SK-N-SH (cell line): ENCODE data around the gene PSMB4. TPM values are rescaled to one million over a fixed set of nuclear protein-coding genes. Genes with fewer than 3 reads are reported as not detected.

Experiments
- CTCF ChIA-PET: fragments of 300-600, 350-600 bp; formaldehyde crosslinking; extraction: SDS; loops from one replicate; lab custom pipeline; 2021; lab: Yijun Ruan, JAX
- POLR2A ChIA-PET: fragments of 350-600 bp; sonication (Branson Sonifier 250); formaldehyde crosslinking; extraction: SDS; loops from one replicate; lab custom pipeline; 2020; ENCODE audit warnings: antibody characterized with exemption, inconsistent platforms; lab: Yijun Ruan, JAX
- DNase-seq: peaks from one replicate; pipeline ENCODE4 v3.0.0; 2012
- H2AFZ ChIP-seq: fragments of 200-600 bp; sonication (generic); 2 replicates; pipeline ENCODE4 v1.8.1; 2016; ENCODE audit warnings: antibody characterized with exemption, mild to moderate bottlenecking, low read depth
- H3F3A ChIP-seq: fragments of 200-600 bp; sonication (generic); replicated peaks from 2 replicates; pipeline ENCODE3; 2016; ENCODE audit warnings: antibody characterized with exemption, mild to moderate bottlenecking; ENCODE audit not compliant: insufficient read depth
- H3K27ac ChIP-seq, 2 experiments: fragments of 200-500 bp in 1 of 2; fragments of 200-600 bp in 1 of 2; sonication (Bioruptor generic) in 1 of 2; sonication (generic), shearing (Covaris generic) in 1 of 2; 2 replicates each; pipeline versions ENCODE4 v1.5.1 to v1.6.1; 2014 to 2016; ENCODE audit warnings: low read depth in 2 of 2, inconsistent platforms in 1 of 2, low read length in 1 of 2, mild to moderate bottlenecking in 1 of 2, mixed read lengths in 1 of 2
- H3K27me3 ChIP-seq: fragments of 200-600 bp; sonication (generic), shearing (Covaris generic); 2 replicates; pipeline ENCODE4 v1.6.1; 2016; ENCODE audit warnings: mixed run types; ENCODE audit not compliant: insufficient read depth
- H3K36me3 ChIP-seq, 2 experiments: fragments of 200-500 bp in 1 of 2; fragments of 200-600 bp in 1 of 2; sonication (Bioruptor generic) in 1 of 2; sonication (generic) in 1 of 2; replicated peaks in 1 of 2; 2 replicates each; pipeline versions ENCODE3 to v1.5.1; 2014 to 2016; ENCODE audit warnings: low read length in 1 of 2, mild to moderate bottlenecking in 1 of 2; ENCODE audit not compliant: insufficient read depth in 2 of 2, control insufficient read depth in 1 of 2
- H3K4me1 ChIP-seq, 2 experiments: fragments of 200-500 bp in 1 of 2; fragments of 200-600 bp in 1 of 2; sonication (Bioruptor generic) in 1 of 2; sonication (generic), shearing (Covaris generic) in 1 of 2; 2 replicates each; pipeline versions ENCODE4 v1.5.1 to v1.6.1; 2014 to 2016; ENCODE audit warnings: low read depth in 1 of 2, low read length in 1 of 2, mixed run types in 1 of 2; ENCODE audit not compliant: insufficient read depth in 2 of 2, control insufficient read depth in 1 of 2
- H3K4me2 ChIP-seq: fragments of 200-600 bp; sonication (generic), shearing (Covaris generic); 2 replicates; pipeline ENCODE4 v1.6.1; 2017; ENCODE audit warnings: mixed run types
- H3K4me3 ChIP-seq, 2 experiments: fragments of 200-500 bp in 1 of 2; fragments of 200-600 bp in 1 of 2; sonication (Bioruptor generic) in 1 of 2; sonication (generic), shearing (Covaris generic) in 1 of 2; 2 replicates each; pipeline versions ENCODE4 v1.5.1 to v1.8.1; 2014 to 2016; ENCODE audit warnings: low read depth in 2 of 2, inconsistent platforms in 1 of 2, low read length in 1 of 2, mild to moderate bottlenecking in 1 of 2, mixed read lengths in 1 of 2, moderate library complexity in 1 of 2
- H3K79me2 ChIP-seq: fragments of 200-600 bp; sonication (generic); 2 replicates; pipeline ENCODE4 v1.8.1; 2017; ENCODE audit warnings: mild to moderate bottlenecking; ENCODE audit not compliant: insufficient read depth
- H3K9ac ChIP-seq: fragments of 200-600 bp; sonication (generic); 2 replicates; pipeline ENCODE4 v1.6.1; 2017; ENCODE audit warnings: mixed run types
- H3K9me2 ChIP-seq: fragments of 200-600 bp; sonication (generic); 2 replicates; pipeline ENCODE4 v1.6.1; 2017; ENCODE audit warnings: mixed run types
- H3K9me3 ChIP-seq: fragments of 200-600 bp; sonication (generic); 2 replicates; pipeline ENCODE4 v1.6.1; 2017; ENCODE audit warnings: mixed run types, mild to moderate bottlenecking, moderate library complexity
- H4K20me1 ChIP-seq: fragments of 200-600 bp; sonication (generic); 2 replicates; pipeline ENCODE4 v1.6.1; 2017; ENCODE audit warnings: mild to moderate bottlenecking, mixed run types; ENCODE audit not compliant: insufficient read depth
- CHD2 ChIP-seq: fragments of 150-350 bp; IDR thresholded peaks from 2 replicates; pipeline ENCODE4 v1.6.1; 2018; ENCODE audit warnings: low read length; ENCODE audit not compliant: partially characterized antibody
- EP300 ChIP-seq, 2 experiments: IDR thresholded peaks; 2 replicates each; pipeline versions ENCODE4 v1.4.0 to v1.6.1; 2012; ENCODE audit warnings: borderline replicate concordance in 1 of 2, low read depth in 1 of 2, low read length in 1 of 2
- FOSL2 ChIP-seq: IDR thresholded peaks from 2 replicates; pipeline ENCODE4 v1.4.0; 2012; ENCODE audit warnings: low read depth, mild to moderate bottlenecking, moderate library complexity, borderline replicate concordance
- FOXM1 ChIP-seq: IDR thresholded peaks from 2 replicates; pipeline ENCODE4 v1.4.0; 2012; ENCODE audit warnings: low read depth, mild to moderate bottlenecking
- GABPA ChIP-seq: IDR thresholded peaks from 2 replicates; pipeline ENCODE4 v1.4.0; 2012; ENCODE audit warnings: low read depth, mild to moderate bottlenecking
- GATA2 ChIP-seq: sonication (generic); formaldehyde crosslinking; IDR thresholded peaks from 2 replicates; pipeline ENCODE4 v1.5.0; 2020; ENCODE audit warnings: mild to moderate bottlenecking, missing genetic modification reagents
- MAX ChIP-seq: IDR thresholded peaks from 2 replicates; pipeline ENCODE4 v1.4.0; 2012; ENCODE audit warnings: low read depth
- MEF2A ChIP-seq: IDR thresholded peaks from 2 replicates; pipeline ENCODE4 v1.4.0; 2012; ENCODE audit warnings: low read depth, borderline replicate concordance
- NRF1 ChIP-seq: IDR thresholded peaks from 2 replicates; pipeline ENCODE4 v1.6.1; 2012; ENCODE audit warnings: low read depth, mild to moderate bottlenecking, low read length
- PBX3 ChIP-seq: IDR thresholded peaks from 2 replicates; pipeline ENCODE4; 2012
- RCOR1 ChIP-seq: fragments of 150-350 bp; IDR thresholded peaks from 2 replicates; pipeline ENCODE4 v1.6.1; 2017; ENCODE audit warnings: antibody characterized with exemption, low read length
- RXRA ChIP-seq: IDR thresholded peaks from 2 replicates; pipeline ENCODE4 v1.4.0; 2012; ENCODE audit warnings: low read depth, mild to moderate bottlenecking, borderline replicate concordance
- SIN3A ChIP-seq: IDR thresholded peaks from 2 replicates; pipeline ENCODE4 v1.6.1; 2012; ENCODE audit warnings: low read depth, mild to moderate bottlenecking, low read length, moderate library complexity, borderline replicate concordance
- TAF1 ChIP-seq: IDR thresholded peaks from 2 replicates; pipeline ENCODE4 v1.6.1; 2012; ENCODE audit warnings: low read depth, mild to moderate bottlenecking, low read length, moderate library complexity, borderline replicate concordance
- TEAD4 ChIP-seq: IDR thresholded peaks from 2 replicates; pipeline ENCODE4 v1.4.0; 2012; ENCODE audit warnings: mild to moderate bottlenecking, borderline replicate concordance; ENCODE audit not compliant: insufficient read depth
- USF2 ChIP-seq: fragments of 150-350 bp; IDR thresholded peaks from 2 replicates; pipeline ENCODE4 v1.6.1; 2017; ENCODE audit warnings: antibody characterized with exemption, low read length, low read depth, borderline replicate concordance
- WGBS: methylation state at CpG from one replicate; pipeline ENCODE4 v1.1.6; 2017; ENCODE audit warnings: low lambda C conversion rate; 5-methylcytosine and 5-hydroxymethylcytosine counted together
- polyA plus RNA-seq, 3 experiments: library from polyadenylated mRNA; depleted of rRNA; stranded (reverse); fragments of >200 nt; gene quantifications; 2 replicates each; pipeline ENCODE4 v1.2.3, GENCODE V29; 2012

PSMB4 gene
- polyA plus RNA-seq, 1 of the 3 experiments (the other 2 are of a cell fraction): 716 TPM

GRCh38 chr1:151403612-151404011 lies 4.2 kb downstream of the PSMB4 start:
- POLR2A ChIA-PET: no interaction called here
- peaks cover 45 to 80% of the 10 kb centered on the region in 2 experiments for H3K36me3 ChIP-seq
- no peak for DNase-seq
- peaks cover 11 to 12% of the 10 kb centered on the region in 2 experiments; a peak in 3 of 4 replicates for H3K4me1 ChIP-seq
- no peaks in the 10 kb centered on the region for H3K27me3 ChIP-seq
- H3K4me2 ChIP-seq: no peak overlapping the region
- peaks cover 4% of the 10 kb centered on the region for H4K20me1 ChIP-seq
- no peak overlapping the region for H3K4me3 ChIP-seq
- TF ChIP-seq NRF1: no peak
- TF ChIP-seq GABPA: no peak
- TF ChIP-seq EP300 (IDR thresholded peaks at IDR 0.05; ENCODE audit: borderline replicate concordance in 1 of 2, low read depth in 1 of 2, low read length in 1 of 2): no peak
- no peak for TF ChIP-seq TAF1
- TF ChIP-seq GATA2: no peak
- TF ChIP-seq MAX: no peak
- no peak for TF ChIP-seq FOSL2
- TF ChIP-seq USF2: no peak
- TF ChIP-seq, all 33 proteins: peak for 0
- WGBS: 86% methylated on average over 3 of the region's 3 CpGs
- peaks cover 35% of the 10 kb centered on the region for H3F3A ChIP-seq
- H2AFZ ChIP-seq: no peak overlapping the region
- CTCF ChIA-PET: interaction anchor here (0.5 to 1.9 kb wide), 5 partner anchors 11 to 156 kb away, joined by 3 to 11 read pairs (median 4); no protein-coding TSS in a partner anchor
- no peak overlapping the region for H3K27ac ChIP-seq
- no peaks in the 10 kb centered on the region for H3K9me2 ChIP-seq
- peaks cover 31% of the 10 kb centered on the region for H3K79me2 ChIP-seq
- no peak overlapping the region for H3K9ac ChIP-seq
- H3K9me3 ChIP-seq: no peaks in the 10 kb centered on the region

GRCh38 chr1:151405187-151405951 lies 6.0 kb downstream of the PSMB4 start:
- WGBS: 86% methylated on average over 8 of the region's 13 CpGs
- CTCF ChIA-PET: interaction anchor here (1.0 to 1.7 kb wide), 4 partner anchors 23 to 104 kb away, joined by 3 to 4 read pairs (median 3); no protein-coding TSS in a partner anchor
- H2AFZ ChIP-seq: no peak overlapping the region

More at GRCh38 chr1:151405187-151405951, 6.0 kb downstream of the PSMB4 start:
- no peak overlapping the region for H3K4me2 ChIP-seq
- DNase-seq: no peak
- no peak overlapping the region for H3K4me3 ChIP-seq
- H3K9me3 ChIP-seq: no peaks in the 10 kb centered on the region
- no peak overlapping the region for H3K9ac ChIP-seq
- POLR2A ChIA-PET: no interaction called here
- peaks cover 20% of the 10 kb centered on the region for H3K79me2 ChIP-seq
- H3K36me3 ChIP-seq: peaks cover 58 to 92% of the 10 kb centered on the region in 2 experiments
- H3F3A ChIP-seq: peaks cover 33% of the 10 kb centered on the region
- TF ChIP-seq RCOR1 (no peak), MEF2A (no peak), CHD2 (no peak), SIN3A (no peak), PBX3 (no peak), TEAD4 (no peak), USF2 (no peak), RXRA (no peak), FOXM1 (no peak), TAF1 (no peak)
- H4K20me1 ChIP-seq: peaks cover 4% of the 10 kb centered on the region
- peaks cover 10 to 12% of the 10 kb centered on the region in 2 experiments; a peak in 3 of 4 replicates for H3K4me1 ChIP-seq
- no peaks in the 10 kb centered on the region for H3K9me2 ChIP-seq
- no peak overlapping the region for H3K27ac ChIP-seq
- H3K27me3 ChIP-seq: no peaks in the 10 kb centered on the region
